Measurements from ENCODE around the gene IMPDH2. TPM values are rescaled to one million over a fixed set of nuclear protein-coding genes. Genes with fewer than 3 reads are reported as not detected.
A peak's percentile ranks its signal among the peaks of the same experiment; 100 is the strongest.

The IMPDH2 gene
- total and polyA plus RNA-seq, 12 donors = 40.7 to 105 (median 60.6) TPM

DNA sequence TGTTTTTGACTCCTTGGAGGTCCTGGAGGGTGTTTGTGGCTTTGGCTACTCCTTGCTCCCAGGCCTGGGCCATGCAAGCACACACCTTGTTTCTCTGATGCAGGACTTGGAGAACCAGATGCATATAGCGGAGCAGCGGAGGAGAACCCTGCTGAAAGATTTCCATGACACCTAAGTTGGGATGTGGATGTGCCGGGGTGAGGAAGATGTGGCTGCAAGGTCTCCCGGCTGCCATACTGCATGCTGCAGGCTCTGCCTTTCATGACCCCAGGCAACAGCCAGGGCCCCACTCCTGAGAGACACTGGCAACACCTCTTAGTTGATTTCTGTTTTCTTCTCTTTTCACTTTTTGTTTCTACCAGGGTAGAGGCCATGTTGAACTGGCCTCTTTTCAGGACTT lies 46.1 kb downstream of the IMPDH2 start:
- intact Hi-C loops (cut with DNase I) = no loop called here
- DNase-seq (no peak), ATAC-seq (no peak)
- H3K9me3 ChIP-seq = no peaks in the 10 kb centered on the region
- peaks cover 0 to 16% (median 0%) of the 10 kb centered on the region in 9 donors for H3K4me1 ChIP-seq
- TF ChIP-seq, protein P1, sequence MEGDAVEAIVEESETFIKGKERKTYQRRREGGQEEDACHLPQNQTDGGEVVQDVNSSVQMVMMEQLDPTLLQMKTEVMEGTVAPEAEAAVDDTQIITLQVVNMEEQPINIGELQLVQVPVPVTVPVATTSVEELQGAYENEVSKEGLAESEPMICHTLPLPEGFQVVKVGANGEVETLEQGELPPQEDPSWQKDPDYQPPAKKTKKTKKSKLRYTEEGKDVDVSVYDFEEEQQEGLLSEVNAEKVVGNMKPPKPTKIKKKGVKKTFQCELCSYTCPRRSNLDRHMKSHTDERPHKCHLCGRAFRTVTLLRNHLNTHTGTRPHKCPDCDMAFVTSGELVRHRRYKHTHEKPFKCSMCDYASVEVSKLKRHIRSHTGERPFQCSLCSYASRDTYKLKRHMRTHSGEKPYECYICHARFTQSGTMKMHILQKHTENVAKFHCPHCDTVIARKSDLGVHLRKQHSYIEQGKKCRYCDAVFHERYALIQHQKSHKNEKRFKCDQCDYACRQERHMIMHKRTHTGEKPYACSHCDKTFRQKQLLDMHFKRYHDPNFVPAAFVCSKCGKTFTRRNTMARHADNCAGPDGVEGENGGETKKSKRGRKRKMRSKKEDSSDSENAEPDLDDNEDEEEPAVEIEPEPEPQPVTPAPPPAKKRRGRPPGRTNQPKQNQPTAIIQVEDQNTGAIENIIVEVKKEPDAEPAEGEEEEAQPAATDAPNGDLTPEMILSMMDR (IDR thresholded peaks at IDR 0.05) = no peak
- no peak overlapping the region for H3K4me3 ChIP-seq
- peak overlapping the region in 1 of 10 donors; percentile 31 for H3K27ac ChIP-seq
- no peaks in the 10 kb centered on the region for H3K27me3 ChIP-seq
- WGBS, 2 donors = 83 to 88% methylated on average over 4 of the region's 4 CpGs
- peaks cover 0 to 90% (median 55%) of the 10 kb centered on the region in 9 donors for H3K36me3 ChIP-seq

DNA sequence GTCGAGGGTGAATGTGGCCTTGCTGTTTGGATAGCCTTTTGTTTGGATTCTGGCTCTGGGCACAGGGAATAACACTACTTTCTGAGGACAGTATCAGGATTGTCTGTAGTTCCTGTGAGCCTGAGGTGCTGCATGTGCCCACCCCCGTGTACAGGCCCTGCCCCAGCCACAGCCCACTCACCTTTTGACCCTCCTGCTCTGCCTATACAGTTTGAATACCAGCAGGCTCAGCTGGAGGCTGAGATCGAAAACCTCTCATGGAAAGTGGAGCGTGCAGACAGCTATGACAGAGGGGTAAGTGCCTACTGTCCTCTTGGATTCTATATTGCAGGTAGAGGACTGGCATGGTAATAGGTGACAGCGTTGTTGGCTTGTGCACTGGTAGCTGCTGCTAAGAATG lies 46.5 kb downstream of the IMPDH2 start:
- TF ChIP-seq, protein P1 (IDR thresholded peaks at IDR 0.05) = no peak
- 72 to 80% methylated on average over 5 of the region's 5 CpGs for WGBS, 2 donors
- Histone ChIP-seq H3K27ac (peak overlapping the region in 1 of 10 donors; percentile 15), H3K4me1 (peaks cover 0 to 16% (median 0%) of the 10 kb centered on the region in 9 donors), H3K27me3 (no peaks in the 10 kb centered on the region), H3K36me3 (peaks cover 0 to 94% (median 57%) of the 10 kb centered on the region in 9 donors), H3K9me3 (no peaks in the 10 kb centered on the region), H3K4me3 (no peak overlapping the region)
- DNase-seq = no peak
- intact Hi-C loops (cut with DNase I) = no loop called here
- no peak for ATAC-seq

DNA sequence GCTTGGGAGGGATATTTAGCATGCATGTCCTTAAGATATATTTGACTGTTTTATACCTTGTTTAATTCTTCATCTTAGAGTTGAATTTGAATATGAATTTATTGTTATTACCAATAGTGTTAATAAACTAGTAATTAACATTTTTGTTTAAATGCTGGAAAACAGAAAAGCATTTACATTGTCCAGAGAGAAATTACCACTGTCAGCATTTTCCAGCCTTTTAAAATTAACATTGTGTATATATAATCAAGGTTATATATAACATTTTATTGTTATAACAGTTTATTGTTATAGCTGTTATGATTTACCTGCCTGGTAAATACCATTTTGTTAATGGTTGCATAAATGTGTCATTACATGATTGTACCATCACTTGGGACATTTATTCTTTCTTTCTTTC lies 47.2 kb downstream of the IMPDH2 start:
- Histone ChIP-seq H3K27me3 (no peaks in the 10 kb centered on the region), H3K9me3 (no peaks in the 10 kb centered on the region), H3K4me1 (peaks cover 0 to 16% (median 0%) of the 10 kb centered on the region in 9 donors), H3K4me3 (no peak overlapping the region), H3K36me3 (peaks cover 0 to 98% (median 60%) of the 10 kb centered on the region in 9 donors), H3K27ac (no peak overlapping the region)
- TF ChIP-seq, protein P1 (IDR thresholded peaks at IDR 0.05) = no peak
- no peak for DNase-seq
- ATAC-seq = no peak
- intact Hi-C loops (cut with DNase I) = no loop called here

DNA sequence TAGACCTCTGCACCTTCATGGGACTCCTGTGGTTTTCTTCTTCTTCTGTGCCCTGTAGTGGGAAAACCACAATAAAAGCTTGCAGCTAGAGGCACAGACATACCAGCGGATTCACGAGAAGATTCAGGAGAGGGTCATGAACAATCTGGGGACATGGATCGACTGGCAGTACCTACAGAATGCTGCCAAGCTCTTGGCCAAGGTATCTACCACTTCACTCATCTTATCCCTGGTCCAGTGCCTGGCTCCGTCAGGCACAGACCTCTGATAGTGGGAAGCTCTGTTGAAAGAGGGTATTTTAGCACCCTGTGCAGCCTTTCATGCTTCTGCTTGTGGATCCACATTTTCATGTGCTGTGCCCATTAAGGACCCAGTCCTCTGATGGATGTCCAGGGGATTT lies 48.9 kb downstream of the IMPDH2 start:
- intact Hi-C loops (cut with DNase I) = no loop called here
- Histone ChIP-seq H3K4me1 (peaks cover 0 to 16% (median 0%) of the 10 kb centered on the region in 9 donors), H3K27me3 (no peaks in the 10 kb centered on the region), H3K9me3 (no peaks in the 10 kb centered on the region), H3K4me3 (no peak overlapping the region), H3K27ac (no peak overlapping the region), H3K36me3 (peaks cover 4 to 99% (median 72%) of the 10 kb centered on the region in 9 donors)
- peak in 4 of 8 donors; percentile 40 to 62 (median 49) for ATAC-seq
- DNase-seq = no peak
- 58 to 59% methylated on average over 4 of the region's 4 CpGs for WGBS, 2 donors
- TF ChIP-seq, protein P1 (IDR thresholded peaks at IDR 0.05) = no peak
